AG08395 (cell line): Measurements from ENCODE around the gene VIPR2.
"Not testable (repeated sequence)": the region's sequence is repeated elsewhere in the genome, so short reads cannot be mapped to it uniquely, and the experiment has no call there.

ENCODE experiments used
- DNase-seq: peaks from one replicate; pipeline ENCODE4 v3.0.0; 2012; ENCODE audit warnings: mixed read lengths, low spot score

VIPR2 gene

DNA sequence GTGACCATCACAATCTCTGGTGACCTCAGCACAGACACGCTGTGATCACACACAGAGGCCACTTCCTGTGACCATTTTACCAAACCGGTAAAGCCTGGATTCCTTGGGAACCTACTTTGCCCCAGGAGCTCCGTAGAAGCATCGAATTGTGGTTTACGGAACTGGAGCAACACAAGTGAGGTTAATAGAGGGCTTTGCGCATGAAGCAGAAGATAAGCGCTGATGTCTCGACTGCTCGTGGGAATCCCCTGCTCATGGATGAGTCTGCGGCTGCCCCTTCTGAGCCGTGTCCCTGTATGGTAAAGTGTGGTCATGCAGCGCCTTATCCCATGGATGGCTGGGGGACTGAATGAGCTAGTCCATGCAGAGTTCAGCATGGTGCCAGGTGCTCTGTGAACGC lies 53.6 kb downstream of the VIPR2 start:
- no peak for DNase-seq

- no peak for DNase-seq
Observed at GRCh38 chr7:159088016-159088865, 56.4 kb downstream of the VIPR2 start.

- DNase-seq: no peak
Observed at GRCh38 chr7:159086301-159086925, 58.3 kb downstream of the VIPR2 start.

DNA sequence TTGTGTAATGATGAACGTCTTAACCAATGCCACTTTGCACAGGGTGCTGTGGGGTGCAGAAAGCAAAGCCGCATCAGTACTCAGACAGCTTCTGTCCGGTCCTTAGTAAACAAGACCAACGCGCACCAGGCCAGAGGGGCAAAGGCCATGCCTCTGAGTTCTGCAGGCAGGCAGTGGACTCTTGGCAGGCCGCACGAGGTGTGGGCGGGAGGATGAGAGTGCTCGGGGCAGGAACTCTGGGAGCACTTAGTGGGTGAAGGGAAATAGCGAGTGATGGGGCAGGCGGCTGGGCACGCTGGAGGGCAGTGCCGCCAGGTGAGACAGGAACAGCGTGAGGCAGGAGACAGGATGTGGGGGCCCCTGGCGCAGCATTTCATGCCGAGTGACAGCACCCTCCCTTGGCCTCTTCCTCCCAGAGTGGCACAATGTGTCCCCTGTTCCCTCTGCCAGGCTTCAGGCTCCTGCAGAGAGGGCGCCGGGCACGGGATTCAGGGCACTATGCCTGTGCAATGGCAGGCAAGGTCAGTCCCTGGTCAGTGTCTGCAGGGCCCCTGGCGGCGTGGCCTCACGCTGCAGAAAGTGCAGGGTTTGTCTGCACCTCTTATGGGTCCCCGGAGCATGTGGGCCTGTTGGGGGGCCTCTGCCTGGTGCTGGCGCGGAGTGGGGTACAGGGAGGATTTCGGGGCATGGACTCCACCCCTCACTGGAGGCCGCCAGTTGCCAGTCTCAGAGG lies 60.4 kb downstream of the VIPR2 start:
- DNase-seq: no peak

DNA sequence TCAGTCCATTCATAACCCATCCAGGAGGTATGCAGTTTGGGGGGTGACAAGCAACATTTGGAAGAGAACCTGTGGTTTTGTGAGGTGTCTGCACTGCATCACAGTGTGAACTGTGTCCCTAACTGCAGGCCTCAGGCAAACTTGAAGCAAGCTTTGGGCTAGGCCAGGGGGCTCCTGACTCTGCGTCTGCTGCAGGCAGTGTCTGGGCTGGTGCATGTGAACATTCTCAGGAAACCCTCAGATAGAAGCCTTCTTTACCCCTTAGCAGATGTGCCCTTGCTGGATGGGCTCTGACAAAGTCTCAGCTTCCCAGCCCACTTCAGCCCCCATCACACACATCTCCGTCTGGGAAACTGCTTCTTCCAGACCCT lies 61.0 kb downstream of the VIPR2 start:
- no peak for DNase-seq

DNA sequence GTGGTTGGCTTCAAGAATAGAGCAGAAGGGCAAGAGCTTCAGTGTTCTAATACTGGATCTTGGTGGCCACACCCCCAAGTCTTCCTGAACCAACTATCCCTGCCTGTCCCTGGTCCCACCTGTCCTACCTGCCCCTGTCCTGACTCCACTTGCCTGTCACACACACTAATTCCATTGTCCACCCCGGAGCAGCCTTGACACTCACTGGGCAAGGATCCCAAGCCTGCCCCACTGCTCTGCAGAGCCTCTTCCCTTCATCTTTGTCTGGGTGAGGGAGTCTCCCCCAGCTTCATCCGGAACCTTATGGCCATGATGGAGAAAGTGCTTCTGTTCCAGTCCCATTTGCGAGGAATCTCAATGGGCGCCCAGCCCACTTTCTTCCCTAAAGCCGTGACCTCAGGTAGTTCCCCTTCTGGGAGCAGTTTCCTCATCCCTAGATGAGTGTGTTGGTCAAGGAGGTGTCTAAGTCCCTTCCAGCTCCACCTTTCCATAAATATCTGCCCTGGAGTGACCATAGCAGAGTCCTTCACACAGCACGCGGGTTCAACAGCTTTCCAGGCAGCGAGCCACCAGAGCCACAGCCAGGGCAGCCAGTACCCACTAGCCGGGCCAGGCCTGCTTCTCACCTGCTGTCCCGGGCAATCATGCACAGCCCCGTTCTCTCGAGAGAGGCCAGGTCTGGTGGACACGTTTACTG lies 61.5 kb downstream of the VIPR2 start:
- DNase-seq: no peak

DNA sequence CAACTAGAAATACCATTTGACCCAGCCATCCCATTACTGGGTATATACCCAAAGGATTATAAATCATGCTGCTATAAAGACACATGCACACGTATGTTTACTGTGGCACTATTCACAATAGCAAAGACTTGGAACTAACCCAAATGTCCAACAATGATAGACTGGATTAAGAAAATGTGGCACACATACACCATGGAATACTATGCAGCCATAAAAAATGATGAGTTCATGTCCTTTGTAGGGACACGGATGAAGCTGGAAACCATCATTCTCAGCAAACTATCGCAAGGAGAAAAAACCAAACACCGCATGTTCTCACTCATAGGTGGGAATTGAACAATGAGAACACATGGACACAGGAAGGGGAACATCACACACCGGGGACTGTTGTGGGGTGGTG lies 62.6 kb downstream of the VIPR2 start:
- DNase-seq: not testable (repeated sequence)

DNA sequence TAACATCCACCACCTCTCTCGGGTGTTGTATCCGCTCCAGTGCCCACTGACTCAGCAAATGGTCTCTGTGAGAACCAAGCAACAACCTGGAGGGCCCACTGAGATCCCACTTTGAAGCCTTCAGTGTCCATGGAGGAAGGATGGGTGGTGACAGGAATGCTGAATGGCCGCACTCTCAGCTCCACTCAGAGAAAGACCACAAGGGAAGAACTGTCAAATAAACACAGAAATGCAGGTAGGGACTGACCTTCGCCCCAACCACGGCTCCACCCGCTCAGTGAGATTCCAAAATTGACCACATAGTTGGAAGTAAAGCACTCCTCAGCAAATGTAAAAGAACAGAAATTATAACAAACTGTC lies 65.8 kb downstream of the VIPR2 start:
- DNase-seq: no peak

- DNase-seq: no peak
Observed at GRCh38 chr7:159078193-159078910, 66.3 kb downstream of the VIPR2 start.

DNA sequence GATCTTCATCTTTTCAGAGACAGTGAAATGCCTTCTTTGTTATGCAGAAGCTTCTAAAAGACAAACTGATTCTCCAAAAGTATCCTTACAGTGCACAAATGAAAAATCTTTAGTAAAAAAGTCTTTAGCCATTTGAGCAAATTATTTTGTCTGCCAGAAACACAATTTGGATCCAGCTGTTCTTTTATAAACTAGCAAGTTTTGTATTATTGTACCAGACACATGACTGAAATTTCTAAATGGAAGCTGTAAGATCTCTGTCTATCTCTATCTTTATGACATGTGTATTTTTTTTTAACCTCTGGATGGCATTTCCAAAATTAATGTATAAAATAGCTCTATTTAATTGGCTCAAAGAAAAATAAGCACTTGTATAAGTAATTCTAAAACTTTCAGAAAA lies 68.3 kb downstream of the VIPR2 start:
- no peak for DNase-seq

GRCh38 chr7:159075563-159076238 lies 69.0 kb downstream of the VIPR2 start:
- DNase-seq: no peak

DNA sequence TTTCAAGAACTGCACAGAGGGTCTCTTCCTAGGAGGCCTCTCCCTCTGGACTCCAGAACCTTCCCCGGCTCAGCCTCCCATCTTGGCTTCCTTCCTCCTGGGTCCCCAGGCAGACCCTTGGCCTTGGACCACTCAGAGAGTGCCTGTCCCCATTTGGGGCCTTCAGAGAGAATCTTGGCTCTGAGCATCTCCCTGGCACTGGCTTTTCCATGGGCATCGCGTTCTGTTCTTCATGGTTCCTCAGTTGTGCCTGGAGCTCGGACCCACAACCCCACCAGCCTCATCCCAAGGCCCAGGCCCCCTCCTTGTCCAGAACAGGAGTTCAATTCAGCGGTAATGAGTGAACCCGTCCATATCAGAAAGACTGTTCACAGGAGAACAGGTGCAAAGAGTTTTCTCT lies 73.4 kb downstream of the VIPR2 start:
- DNase-seq: no peak

DNA sequence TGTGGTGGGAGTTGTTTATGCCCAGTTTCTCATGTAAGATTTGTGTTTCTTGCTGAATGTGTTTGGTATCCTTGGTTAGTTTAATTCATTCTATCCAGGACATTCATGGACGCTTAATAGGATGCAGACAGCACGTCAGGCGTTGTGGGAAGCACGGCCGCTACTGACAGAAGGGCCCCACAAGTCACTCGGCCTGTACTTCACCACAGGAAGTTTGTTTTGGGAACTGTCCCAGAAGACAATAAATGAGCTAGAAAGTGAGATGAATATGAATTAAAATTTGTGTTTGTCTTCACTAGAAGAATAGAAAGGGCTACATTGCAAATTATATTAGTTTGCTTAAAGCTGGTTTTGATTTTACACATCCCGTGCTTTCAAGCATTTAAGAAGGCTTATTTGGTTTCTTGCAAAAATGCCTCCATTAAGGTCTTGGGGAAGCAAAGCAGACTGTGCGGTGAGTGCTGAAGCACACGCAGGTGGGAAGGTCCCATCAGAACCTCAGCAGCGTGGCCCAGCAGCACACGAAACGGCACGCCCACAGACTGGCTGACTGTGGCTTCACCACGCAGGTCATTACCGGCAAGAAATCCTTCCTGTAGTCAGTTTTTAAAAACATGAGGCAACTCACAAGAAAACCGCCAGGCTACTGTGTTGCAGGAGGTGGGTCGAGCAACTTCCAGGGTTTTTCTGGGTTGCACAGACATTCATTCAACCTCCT lies 74.1 kb downstream of the VIPR2 start:
- DNase-seq: no peak

DNA sequence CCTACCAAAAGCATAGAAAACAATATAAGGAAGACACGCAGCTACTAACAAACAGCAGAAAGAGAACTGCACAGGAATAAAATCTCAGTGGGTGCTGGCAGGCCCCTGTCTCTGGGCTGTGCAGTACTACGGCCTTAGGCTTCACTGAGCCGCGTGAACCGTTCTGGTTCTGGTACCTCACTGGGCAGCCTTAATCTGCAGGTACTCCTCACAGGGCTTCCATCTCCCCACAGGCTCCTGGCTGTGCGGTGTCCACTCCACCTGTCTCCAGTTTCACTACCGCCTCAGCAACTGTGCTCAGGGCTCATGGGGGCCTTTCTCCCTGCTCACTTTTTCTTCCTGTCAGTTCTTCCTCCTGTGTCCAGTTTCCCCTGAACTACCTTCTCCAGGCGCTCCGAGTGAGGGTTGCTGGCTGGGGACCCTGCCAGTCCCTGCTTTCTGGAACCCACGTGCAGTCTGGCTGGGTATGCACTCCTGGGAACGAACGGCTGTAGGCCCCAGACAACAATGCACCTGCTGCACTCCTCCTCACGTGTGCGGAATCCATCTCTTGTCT lies 75.7 kb downstream of the VIPR2 start:
- DNase-seq: no peak

GRCh38 chr7:159068488-159068811 lies 76.2 kb downstream of the VIPR2 start:
- no peak for DNase-seq

DNA sequence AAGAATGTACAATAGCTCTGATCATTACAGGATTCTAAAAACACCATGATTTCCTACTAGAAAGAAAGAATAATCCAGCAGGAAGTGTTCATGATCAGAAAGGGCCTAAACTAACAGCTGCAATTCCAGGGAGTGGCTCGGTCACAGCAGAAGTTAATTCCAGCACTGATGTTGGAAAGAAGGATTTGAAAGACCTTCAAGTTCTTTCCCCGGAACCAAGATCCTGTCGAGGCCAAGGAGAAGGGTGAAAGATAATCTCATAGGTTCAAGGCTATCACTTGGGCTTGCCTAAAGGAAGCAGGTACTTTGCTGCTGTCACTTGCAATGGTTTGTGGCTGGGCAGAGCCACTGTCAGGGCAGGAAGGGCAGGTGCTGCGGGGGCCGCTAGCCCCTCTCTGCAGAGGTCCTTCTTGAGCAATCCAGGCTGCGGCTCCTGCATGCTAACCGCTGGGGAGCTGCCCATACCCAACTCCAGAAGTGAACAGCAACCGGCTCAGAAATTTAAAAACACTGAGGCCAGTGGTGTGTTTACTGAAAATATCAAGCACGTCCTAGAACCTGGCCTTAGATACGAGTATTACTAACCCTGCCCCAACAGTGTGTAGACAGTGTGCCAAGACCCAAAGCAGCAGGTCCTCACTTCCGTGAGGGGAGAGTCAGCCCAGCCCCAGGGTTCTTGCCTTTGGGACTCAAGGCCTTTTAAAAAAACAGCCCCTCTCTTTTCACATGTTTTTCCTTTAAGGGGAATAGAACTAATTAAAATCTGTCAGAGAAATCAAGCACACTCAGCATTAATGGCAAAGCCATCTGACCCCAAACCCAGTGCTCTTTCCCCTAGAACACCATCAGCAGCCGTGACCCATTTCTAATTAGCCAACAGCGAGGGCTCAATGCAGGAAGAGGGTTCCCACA lies 76.8 kb downstream of the VIPR2 start:
- DNase-seq: no peak

DNA sequence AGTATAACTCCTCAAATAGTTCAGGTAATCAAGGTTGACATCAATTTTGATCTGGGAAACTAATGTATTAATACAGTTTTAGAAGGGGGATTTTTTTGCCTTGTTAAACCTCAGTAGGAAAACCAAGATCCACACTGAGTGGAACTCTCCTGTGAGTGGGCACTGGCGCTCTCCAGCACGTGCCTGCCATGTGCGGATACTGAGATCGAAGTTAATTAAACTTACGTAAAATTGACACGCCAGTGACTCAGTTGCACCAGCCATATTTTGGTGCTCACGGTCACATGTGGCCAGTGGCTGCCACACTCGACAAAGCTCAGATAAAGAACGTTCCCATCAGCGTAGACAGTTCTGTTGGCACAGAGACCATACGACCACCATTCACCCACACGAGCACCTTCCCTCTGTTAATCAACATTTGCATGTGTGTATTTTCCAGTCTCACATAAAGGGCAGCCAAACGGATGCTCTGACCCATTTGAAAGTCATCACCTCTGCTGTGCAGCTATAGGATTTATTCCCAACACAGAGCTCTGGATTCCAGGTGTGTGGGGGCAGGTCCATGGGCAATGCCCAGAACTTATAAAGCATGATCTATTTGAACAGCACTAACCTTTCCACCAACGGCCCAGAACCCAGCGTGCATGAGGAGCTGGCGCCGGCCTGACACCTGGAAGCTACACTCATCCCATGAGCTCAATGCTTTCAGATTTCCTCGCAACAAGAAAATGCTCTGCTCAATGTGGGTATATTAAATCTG lies 77.7 kb downstream of the VIPR2 start:
- DNase-seq: no peak

DNA sequence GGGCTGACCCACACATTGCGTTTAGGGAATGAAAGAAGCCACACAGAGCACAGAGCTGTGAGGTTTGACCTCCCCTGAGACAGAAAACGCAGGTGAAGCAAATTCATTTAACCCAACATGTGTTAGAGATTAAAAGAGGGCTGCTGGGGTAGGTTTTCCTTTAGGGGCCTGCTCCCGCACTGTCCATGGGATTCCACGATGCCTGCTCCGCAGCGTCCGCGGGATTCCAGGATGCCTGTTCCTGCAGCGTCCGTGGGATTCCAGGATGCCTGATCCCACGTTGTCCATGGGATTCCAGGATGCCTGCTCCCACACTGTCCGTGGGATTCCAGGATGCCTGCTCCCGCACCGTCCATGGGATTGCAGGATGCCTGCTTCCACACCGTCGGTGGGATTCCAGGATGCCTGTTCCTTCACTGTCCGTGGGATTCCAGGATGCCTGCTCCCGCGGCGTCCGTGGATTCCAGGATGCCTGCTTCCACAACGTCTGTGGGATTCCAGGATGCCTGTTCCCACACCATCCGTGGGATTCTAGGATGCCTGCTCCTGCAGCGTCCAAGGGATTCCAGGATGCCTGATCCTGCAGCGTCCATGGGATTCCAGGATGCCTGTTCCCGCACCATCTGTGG lies 78.7 kb downstream of the VIPR2 start:
- DNase-seq: no peak
